ENCODE data around the gene KIRREL2. TPM values are rescaled to one million over a fixed set of nuclear protein-coding genes. Genes with fewer than 3 reads are reported as not detected.

KIRREL2 gene
- total and polyA plus RNA-seq, 9 of the 15 experiments (the other 6 are each of a cell fraction or from before 2014, with no cell fraction given) = 0.01 to 0.12 (median 0.09) TPM; not detected in 4

DNA sequence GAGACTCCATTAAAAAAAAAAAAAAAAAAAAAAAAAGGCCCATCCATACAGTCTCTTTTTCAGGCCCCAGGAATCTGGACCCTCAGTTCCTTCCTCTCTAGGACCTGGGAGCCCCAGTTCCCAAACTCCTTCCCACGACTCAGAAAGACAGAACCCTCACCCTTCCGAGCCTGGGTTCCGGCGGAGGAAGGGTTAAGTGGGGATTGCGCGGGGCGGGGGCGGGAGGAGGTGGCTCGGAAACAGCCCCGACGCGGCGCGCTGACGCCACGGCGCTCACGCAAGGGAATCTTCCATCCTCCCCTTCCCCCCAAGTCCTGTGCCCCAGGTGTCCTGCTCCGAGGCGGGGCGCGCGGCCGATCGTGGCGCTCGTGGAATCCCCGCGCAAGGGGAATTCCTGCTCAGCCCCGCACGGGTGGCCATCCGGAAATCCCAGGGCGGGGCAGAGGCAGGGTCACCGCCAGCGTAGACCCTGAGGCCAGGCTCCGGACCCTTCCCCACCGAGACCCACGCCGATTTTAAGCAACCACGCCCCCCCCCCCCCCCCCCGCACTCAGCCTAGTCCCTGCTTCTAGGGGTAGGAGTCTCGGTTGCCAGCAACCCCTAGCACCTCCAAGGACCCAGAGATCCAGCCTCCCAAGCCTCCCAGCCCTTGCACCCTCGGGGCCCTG, 43.0 kb downstream of the KIRREL2 start (continued):
- TF ChIP-seq, protein P1, sequence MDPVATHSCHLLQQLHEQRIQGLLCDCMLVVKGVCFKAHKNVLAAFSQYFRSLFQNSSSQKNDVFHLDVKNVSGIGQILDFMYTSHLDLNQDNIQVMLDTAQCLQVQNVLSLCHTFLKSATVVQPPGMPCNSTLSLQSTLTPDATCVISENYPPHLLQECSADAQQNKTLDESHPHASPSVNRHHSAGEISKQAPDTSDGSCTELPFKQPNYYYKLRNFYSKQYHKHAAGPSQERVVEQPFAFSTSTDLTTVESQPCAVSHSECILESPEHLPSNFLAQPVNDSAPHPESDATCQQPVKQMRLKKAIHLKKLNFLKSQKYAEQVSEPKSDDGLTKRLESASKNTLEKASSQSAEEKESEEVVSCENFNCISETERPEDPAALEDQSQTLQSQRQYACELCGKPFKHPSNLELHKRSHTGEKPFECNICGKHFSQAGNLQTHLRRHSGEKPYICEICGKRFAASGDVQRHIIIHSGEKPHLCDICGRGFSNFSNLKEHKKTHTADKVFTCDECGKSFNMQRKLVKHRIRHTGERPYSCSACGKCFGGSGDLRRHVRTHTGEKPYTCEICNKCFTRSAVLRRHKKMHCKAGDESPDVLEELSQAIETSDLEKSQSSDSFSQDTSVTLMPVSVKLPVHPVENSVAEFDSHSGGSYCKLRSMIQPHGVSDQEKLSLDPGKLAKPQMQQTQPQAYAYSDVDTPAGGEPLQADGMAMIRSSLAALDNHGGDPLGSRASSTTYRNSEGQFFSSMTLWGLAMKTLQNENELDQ (CRISPR knock-in tag; IDR thresholded peaks at IDR 0.05; ENCODE audit: borderline replicate concordance) = no peak
- TF ChIP-seq NFE2 (IDR thresholded peaks at IDR 0.05; ENCODE audit: low read depth) (no peak), NELFE (IDR thresholded peaks at IDR 0.05; ENCODE audit: insufficient read depth, insufficient read length) (no peak), BRD9 (IDR thresholded peaks at IDR 0.05; ENCODE audit: low read depth, partially characterized antibody) (no peak), PURB (CRISPR knock-in tag; IDR thresholded peaks at IDR 0.05; ENCODE audit: low read depth) (no peak), PHB2 (IDR thresholded peaks at IDR 0.05; ENCODE audit: low read depth) (no peak), CBFA2T2 (conservative IDR thresholded peaks at IDR 0.05) (no peak; the same call in 1 of the 2 replicates), RFX1 (IDR thresholded peaks at IDR 0.05) (no peak), ZNF354B (CRISPR knock-in tag; IDR thresholded peaks at IDR 0.05) (no peak), BRF1 (IDR thresholded peaks at IDR 0.05; ENCODE audit: borderline replicate concordance, extremely low read depth, insufficient read length) (no peak), NUFIP1 (IDR thresholded peaks at IDR 0.05; ENCODE audit: partially characterized antibody) (no peak), ZNF551 (CRISPR knock-in tag; IDR thresholded peaks at IDR 0.05) (no peak)
- TF ChIP-seq, protein P2, sequence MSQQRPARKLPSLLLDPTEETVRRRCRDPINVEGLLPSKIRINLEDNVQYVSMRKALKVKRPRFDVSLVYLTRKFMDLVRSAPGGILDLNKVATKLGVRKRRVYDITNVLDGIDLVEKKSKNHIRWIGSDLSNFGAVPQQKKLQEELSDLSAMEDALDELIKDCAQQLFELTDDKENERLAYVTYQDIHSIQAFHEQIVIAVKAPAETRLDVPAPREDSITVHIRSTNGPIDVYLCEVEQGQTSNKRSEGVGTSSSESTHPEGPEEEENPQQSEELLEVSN (IDR thresholded peaks at IDR 0.05; ENCODE audit: borderline replicate concordance in 1 of 2, extremely low read depth in 1 of 2, insufficient read depth in 1 of 2, insufficient read length in 1 of 2, low read depth in 1 of 2, low read length in 1 of 2, poor library complexity in 1 of 2, severe bottlenecking in 1 of 2) = peak in 1 of 2 experiments; percentile 52
- TF ChIP-seq, protein P3, sequence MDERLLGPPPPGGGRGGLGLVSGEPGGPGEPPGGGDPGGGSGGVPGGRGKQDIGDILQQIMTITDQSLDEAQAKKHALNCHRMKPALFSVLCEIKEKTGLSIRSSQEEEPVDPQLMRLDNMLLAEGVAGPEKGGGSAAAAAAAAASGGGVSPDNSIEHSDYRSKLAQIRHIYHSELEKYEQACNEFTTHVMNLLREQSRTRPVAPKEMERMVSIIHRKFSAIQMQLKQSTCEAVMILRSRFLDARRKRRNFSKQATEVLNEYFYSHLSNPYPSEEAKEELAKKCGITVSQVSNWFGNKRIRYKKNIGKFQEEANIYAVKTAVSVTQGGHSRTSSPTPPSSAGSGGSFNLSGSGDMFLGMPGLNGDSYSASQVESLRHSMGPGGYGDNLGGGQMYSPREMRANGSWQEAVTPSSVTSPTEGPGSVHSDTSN (CRISPR knock-in tag; IDR thresholded peaks at IDR 0.05; ENCODE audit: low read depth) = no peak
- TF ChIP-seq, protein P3 (tag; conservative IDR thresholded peaks at IDR 0.05; ENCODE audit: low read depth) = no peak
